Neutrophil (primary cell): Measurements from ENCODE around the gene ACBD3.

Experiments used
- H3K27ac ChIP-seq: fragments of 200-600 bp; sonication (generic); 2 replicates; pipeline ENCODE4 v1.5.1; 2016; ENCODE audit warnings: mild to moderate bottlenecking, moderate library complexity
- H3K27me3 ChIP-seq: fragments of 200-600 bp; sonication (generic); 2 replicates; pipeline ENCODE4 v1.6.0; 2016; ENCODE audit warnings: mild to moderate bottlenecking
- H3K36me3 ChIP-seq: fragments of 200-600 bp; sonication (generic); 2 replicates; pipeline ENCODE4 v1.5.1; 2017
- H3K4me1 ChIP-seq, 2 experiments: fragments of 200-600 bp in 1 of 2; sonication (generic) in 1 of 2; 1 replicate in 1 of 2; 2 replicates in 1 of 2; pipeline versions ENCODE4 v1.5.1 to v1.6.1; 2013 to 2016; ENCODE audit warnings: low read depth in 1 of 2, low read length in 1 of 2, mild to moderate bottlenecking in 1 of 2, moderate library complexity in 1 of 2; ENCODE audit not compliant: control insufficient read depth in 1 of 2, insufficient read depth in 1 of 2
- H3K4me3 ChIP-seq, 2 experiments: fragments of 200-600 bp in 1 of 2; sonication (generic) in 1 of 2; 1 replicate in 1 of 2; 2 replicates in 1 of 2; pipeline ENCODE4 v1.5.1; 2013 to 2016; ENCODE audit warnings: low read depth in 1 of 2, low read length in 1 of 2, mild to moderate bottlenecking in 1 of 2, moderate library complexity in 1 of 2
- H3K9me3 ChIP-seq: fragments of 200-600 bp; sonication (generic); 2 replicates; pipeline ENCODE4 v1.5.1; 2016
- TF ChIP-seq, protein P1 (sequence below): fragments of 200-600 bp; sonication (generic); IDR thresholded peaks from 2 replicates; pipeline ENCODE4 v1.5.1; 2016; ENCODE audit warnings: antibody characterized with exemption

The ACBD3 gene

DNA sequence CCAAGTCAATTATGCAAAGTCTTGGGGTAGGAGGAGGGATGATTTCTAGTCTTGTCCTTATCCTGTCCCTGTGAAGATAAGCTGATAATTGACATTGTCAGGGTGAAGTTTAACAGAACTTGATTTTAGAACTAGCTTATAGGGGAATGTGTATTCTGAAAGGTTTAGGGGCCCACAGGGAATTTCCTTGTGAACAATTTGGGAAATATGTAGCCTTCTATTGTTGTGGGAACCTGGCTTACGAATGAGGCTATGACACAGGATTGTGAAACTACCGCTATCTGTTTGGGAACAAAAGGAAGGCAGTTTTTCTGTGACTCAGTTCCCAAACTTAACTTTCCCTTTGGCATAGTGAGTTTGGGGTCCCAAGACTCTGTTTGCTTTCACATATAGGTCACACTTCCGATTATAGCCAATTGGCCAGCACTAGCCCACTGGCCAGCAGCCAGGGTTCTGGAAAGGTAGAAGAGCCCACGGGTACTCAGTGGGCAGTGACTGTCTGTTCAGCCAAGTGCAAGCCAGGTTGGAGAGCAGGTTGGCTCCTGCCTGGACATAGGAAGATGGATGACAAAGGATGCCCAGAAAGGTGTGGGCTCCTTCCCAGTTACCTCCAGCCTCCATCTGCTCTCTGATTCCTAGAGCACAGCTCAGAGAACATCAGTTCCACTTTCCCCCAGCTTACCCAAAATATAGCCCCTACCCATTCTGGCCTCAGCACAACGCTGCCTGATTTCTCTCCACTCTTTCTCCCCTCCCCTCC, 88.5 kb downstream of the ACBD3 start:
- TF ChIP-seq, protein P1, sequence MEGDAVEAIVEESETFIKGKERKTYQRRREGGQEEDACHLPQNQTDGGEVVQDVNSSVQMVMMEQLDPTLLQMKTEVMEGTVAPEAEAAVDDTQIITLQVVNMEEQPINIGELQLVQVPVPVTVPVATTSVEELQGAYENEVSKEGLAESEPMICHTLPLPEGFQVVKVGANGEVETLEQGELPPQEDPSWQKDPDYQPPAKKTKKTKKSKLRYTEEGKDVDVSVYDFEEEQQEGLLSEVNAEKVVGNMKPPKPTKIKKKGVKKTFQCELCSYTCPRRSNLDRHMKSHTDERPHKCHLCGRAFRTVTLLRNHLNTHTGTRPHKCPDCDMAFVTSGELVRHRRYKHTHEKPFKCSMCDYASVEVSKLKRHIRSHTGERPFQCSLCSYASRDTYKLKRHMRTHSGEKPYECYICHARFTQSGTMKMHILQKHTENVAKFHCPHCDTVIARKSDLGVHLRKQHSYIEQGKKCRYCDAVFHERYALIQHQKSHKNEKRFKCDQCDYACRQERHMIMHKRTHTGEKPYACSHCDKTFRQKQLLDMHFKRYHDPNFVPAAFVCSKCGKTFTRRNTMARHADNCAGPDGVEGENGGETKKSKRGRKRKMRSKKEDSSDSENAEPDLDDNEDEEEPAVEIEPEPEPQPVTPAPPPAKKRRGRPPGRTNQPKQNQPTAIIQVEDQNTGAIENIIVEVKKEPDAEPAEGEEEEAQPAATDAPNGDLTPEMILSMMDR: no peak
- Histone ChIP-seq H3K27me3 (peaks cover 26% of the 10 kb centered on the region), H3K36me3 (no peaks in the 10 kb centered on the region), H3K27ac (no peak overlapping the region), H3K9me3 (no peaks in the 10 kb centered on the region), H3K4me1 (peaks cover 11 to 20% of the 10 kb centered on the region in 2 experiments), H3K4me3 (no peak overlapping the region)

- no peaks in the 10 kb centered on the region for H3K9me3 ChIP-seq
- no peak overlapping the region for H3K4me3 ChIP-seq
- TF ChIP-seq, protein P1: no peak
- H3K36me3 ChIP-seq: no peaks in the 10 kb centered on the region
- peaks cover 13% of the 10 kb centered on the region for H3K27me3 ChIP-seq
- no peak overlapping the region for H3K27ac ChIP-seq
- H3K4me1 ChIP-seq: peaks cover 2 to 11% of the 10 kb centered on the region in 2 experiments
Observed at GRCh38 chr1:226095286-226095685, 91.3 kb downstream of the ACBD3 start.
